Stomach (tissue), 9 donors: Measurements from ENCODE around the gene OSBPL2. TPM values are rescaled to one million over a fixed set of nuclear protein-coding genes. Genes with fewer than 3 reads are reported as not detected.

Source experiments
- DNase-seq, 2 donors: peaks; one replicate each; pipeline versions ENCODE4 v3.0.0 to v3.0.0-alpha.2; 2013 to 2019
- H3K27ac ChIP-seq, 5 donors: fragments of 200-600 bp in 4 of 5; sonication (generic) in 4 of 5; one replicate each; pipeline ENCODE4 v1.5.1; 2013 to 2019; ENCODE audit warnings: mild to moderate bottlenecking in 1 of 5, moderate library complexity in 1 of 5
- H3K27me3 ChIP-seq, 3 donors: fragments of 200-600 bp; sonication (generic); one replicate each; pipeline ENCODE4 v1.5.1; 2017 to 2019; ENCODE audit warnings: mixed run types in 1 of 3
- H3K36me3 ChIP-seq, 4 donors: fragments of 200-600 bp; sonication (generic); 1 replicate in 3 of 4; 2 replicates in 1 of 4; pipeline ENCODE4 v1.5.1; 2016 to 2019
- H3K4me1 ChIP-seq, 4 donors: fragments of 200-600 bp; sonication (generic); one replicate each; pipeline ENCODE4 v1.5.1; 2016 to 2019
- H3K4me3 ChIP-seq, 4 donors: fragments of 200-600 bp; sonication (generic) in 3 of 4; one replicate each; pipeline ENCODE4 v1.5.1; 2016 to 2019; ENCODE audit warnings: mild to moderate bottlenecking in 1 of 4
- H3K9me3 ChIP-seq, 4 donors: fragments of 200-600 bp; sonication (generic); one replicate each; pipeline ENCODE4 v1.5.1; 2016 to 2019
- EP300 ChIP-seq: sonication (generic); formaldehyde crosslinking; IDR thresholded peaks from one replicate; pipeline ENCODE4 v1.6.1; 2017; ENCODE audit warnings: antibody characterized with exemption
- POLR2A ChIP-seq, 4 donors: fragments of 450-650 bp; IDR thresholded peaks; one replicate each; pipeline ENCODE4 v1.6.1; 2016; ENCODE audit warnings: antibody characterized with exemption in 4 of 4, control low read depth in 2 of 4, mild to moderate bottlenecking in 1 of 4, moderate library complexity in 1 of 4
- POLR2AphosphoS5 ChIP-seq, 3 donors: sonication (generic); formaldehyde crosslinking; IDR thresholded peaks; one replicate each; pipeline ENCODE4 v1.6.1; 2016; ENCODE audit warnings: antibody characterized with exemption in 3 of 3
- WGBS, 5 donors: extraction: QIAGEN DNeasy Blood & Tissue Kit in 3 of 5; methylation state at CpG; one replicate each; pipeline versions ENCODE4 v1.1.5 to v1.1.7; 2013 to 2018; 5-methylcytosine and 5-hydroxymethylcytosine counted together
- intact Hi-C: fragments of 100-400 bp; cut with DNase I; formaldehyde crosslinking; loops from one replicate; pipeline ENCODE4 v1.15.1; 2023; ENCODE audit warnings: low total_unique reads
- polyA plus RNA-seq, 3 donors: library from polyadenylated mRNA; stranded (reverse); fragments of 200-250 nt; gene quantifications; one replicate each; pipeline ENCODE4 v1.2.3, GENCODE V29; 2013
- total RNA-seq, 5 donors: library from RNA; depleted of rRNA; stranded (reverse); fragments of >200 nt; gene quantifications; one replicate each; pipeline versions ENCODE4 v1.1.0 to v1.2.3, GENCODE V29; 2014 to 2016
- TF ChIP-seq, protein P1 (sequence below), 7 experiments: fragments of 450-650 bp in 4 of 7; fragments of 200-600 bp in 3 of 7; sonication (generic) in 3 of 7; IDR thresholded peaks; one replicate each; pipeline ENCODE4 v1.5.1; 2016 to 2019; ENCODE audit warnings: antibody characterized with exemption in 7 of 7, control low read depth in 2 of 7, mild to moderate bottlenecking in 1 of 7
- donor health status: healthy with polysubstance abuse.
- donor health status: Bipolar disorder and iron deficiency.
- donor health status: healthy.

Gene OSBPL2
- total and polyA plus RNA-seq, 8 donors = 15.1 to 83.4 (median 36.7) TPM

DNA sequence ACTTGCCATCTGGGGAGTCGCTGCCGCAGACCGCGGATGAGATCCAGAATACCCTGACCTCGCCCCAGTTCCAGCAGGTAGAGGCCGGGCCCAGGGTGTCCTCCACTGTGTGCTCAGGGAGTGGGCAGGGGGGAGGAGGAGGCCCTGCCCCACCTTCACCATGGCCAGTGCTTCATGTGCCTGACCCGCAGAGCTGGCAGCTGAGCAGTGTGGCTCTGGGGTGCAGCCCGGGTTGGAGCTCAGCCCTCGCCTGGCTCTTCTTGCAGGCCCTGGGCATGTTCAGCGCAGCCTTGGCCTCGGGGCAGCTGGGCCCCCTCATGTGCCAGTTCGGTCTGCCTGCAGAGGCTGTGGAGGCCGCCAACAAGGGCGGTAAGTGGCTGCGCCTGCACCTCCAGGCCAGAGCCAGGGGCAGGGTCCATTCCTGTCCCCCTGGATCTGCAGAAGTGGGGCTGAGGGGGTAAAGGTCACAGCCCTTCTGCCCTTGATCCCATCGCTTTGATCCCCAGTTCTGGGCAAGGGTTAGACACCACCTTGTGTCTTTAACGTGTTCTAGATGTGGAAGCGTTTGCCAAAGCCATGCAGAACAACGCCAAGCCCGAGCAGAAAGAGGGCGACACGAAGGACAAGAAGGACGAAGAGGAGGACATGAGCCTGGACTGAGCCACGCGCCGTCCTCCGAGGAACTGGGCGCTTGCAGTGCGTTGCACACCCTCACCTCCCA, 69.9 kb downstream of the OSBPL2 start:
- Histone ChIP-seq H3K27ac (no peak overlapping the region), H3K4me3 (no peak overlapping the region), H3K9me3 (no peaks in the 10 kb centered on the region), H3K27me3 (no peaks in the 10 kb centered on the region), H3K4me1 (peaks cover 26 to 52% (median 35%) of the 10 kb centered on the region in 4 donors), H3K36me3 (peaks cover 61 to 93% (median 91%) of the 10 kb centered on the region in 4 donors)
- WGBS, 5 donors = 82 to 86% (median 84%) methylated on average over 25 to 29 of the region's 29 CpGs
- no peak for DNase-seq
- TF ChIP-seq, protein P1, sequence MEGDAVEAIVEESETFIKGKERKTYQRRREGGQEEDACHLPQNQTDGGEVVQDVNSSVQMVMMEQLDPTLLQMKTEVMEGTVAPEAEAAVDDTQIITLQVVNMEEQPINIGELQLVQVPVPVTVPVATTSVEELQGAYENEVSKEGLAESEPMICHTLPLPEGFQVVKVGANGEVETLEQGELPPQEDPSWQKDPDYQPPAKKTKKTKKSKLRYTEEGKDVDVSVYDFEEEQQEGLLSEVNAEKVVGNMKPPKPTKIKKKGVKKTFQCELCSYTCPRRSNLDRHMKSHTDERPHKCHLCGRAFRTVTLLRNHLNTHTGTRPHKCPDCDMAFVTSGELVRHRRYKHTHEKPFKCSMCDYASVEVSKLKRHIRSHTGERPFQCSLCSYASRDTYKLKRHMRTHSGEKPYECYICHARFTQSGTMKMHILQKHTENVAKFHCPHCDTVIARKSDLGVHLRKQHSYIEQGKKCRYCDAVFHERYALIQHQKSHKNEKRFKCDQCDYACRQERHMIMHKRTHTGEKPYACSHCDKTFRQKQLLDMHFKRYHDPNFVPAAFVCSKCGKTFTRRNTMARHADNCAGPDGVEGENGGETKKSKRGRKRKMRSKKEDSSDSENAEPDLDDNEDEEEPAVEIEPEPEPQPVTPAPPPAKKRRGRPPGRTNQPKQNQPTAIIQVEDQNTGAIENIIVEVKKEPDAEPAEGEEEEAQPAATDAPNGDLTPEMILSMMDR (IDR thresholded peaks at IDR 0.05) = no peak
- TF ChIP-seq POLR2A (IDR thresholded peaks at IDR 0.05) (no peak), POLR2AphosphoS5 (IDR thresholded peaks at IDR 0.05) (no peak), EP300 (no peak)
- intact Hi-C loops = no loop called here

GRCh38 chr20:62309198-62309944, 71.0 kb downstream of the OSBPL2 start:
- intact Hi-C loops = no loop called here
- TF ChIP-seq POLR2A (IDR thresholded peaks at IDR 0.05) (no peak), EP300 (no peak), POLR2AphosphoS5 (IDR thresholded peaks at IDR 0.05) (no peak)
- TF ChIP-seq, protein P1 (IDR thresholded peaks at IDR 0.05) = no peak
- H3K9me3 ChIP-seq = no peaks in the 10 kb centered on the region

DNA sequence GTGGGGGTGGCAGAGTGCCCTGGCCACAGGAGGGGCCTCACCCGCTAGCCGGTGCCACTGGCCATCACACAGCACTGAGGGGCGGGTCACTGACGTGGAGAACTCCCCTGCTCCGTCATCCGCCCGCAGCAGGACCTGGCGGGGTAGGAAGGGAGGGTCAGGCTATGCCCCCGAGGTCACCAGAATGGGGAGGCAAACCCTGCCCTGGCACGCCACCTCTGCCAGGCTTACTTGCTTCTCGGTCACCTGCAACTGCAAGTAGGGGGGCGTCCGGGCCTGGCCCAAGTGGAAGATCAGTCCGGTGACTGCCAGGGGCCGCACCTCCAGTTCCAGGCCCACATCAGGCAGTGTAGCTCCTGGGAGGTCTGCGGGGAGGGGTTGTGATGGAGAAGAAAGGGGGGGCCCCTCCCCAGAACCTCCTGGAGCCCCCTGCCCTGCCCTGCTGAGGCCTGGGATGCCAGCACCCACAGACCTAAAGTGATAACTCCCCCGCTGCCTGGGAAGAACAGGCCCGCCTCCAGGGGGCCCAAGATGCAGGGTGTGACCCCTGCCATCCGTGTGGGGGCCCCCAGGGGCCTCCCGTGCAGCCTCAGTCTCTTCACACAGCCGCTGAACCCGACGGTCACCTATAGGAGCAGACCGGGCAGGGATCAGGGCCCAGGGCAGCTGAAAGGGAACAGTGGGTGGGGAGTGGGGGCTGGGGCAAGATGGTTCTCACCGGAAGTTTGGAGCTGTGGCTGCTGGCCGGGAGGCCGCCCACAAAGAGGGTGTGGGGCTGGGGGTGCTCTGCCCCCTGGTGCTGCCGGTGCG, 71.8 kb downstream of the OSBPL2 start:
- Histone ChIP-seq H3K4me1 (peaks cover 9 to 35% (median 17%) of the 10 kb centered on the region in 4 donors), H3K4me3 (no peak overlapping the region), H3K27me3 (no peaks in the 10 kb centered on the region), H3K36me3 (peaks cover 71 to 100% (median 97%) of the 10 kb centered on the region in 4 donors), H3K9me3 (no peaks in the 10 kb centered on the region), H3K27ac (peak overlapping the region in 1 of 5 donors; percentile 30)
- DNase-seq = no peak
- whole genome bisulfite sequencing, 5 donors = 75 to 88% (median 79%) methylated on average over 11 to 29 of the region's 29 CpGs
- no peak for TF ChIP-seq EP300
- TF ChIP-seq, protein P1 (IDR thresholded peaks at IDR 0.05) = no peak
- no peak for TF ChIP-seq POLR2AphosphoS5 (IDR thresholded peaks at IDR 0.05)
- TF ChIP-seq POLR2A (IDR thresholded peaks at IDR 0.05) = no peak
- intact Hi-C loops = no loop called here

More at GRCh38 chr20:62309198-62309944, 71.0 kb downstream of the OSBPL2 start:
- Histone ChIP-seq H3K4me1 (peaks cover 17 to 42% (median 25%) of the 10 kb centered on the region in 4 donors), H3K36me3 (peaks cover 63 to 99% (median 97%) of the 10 kb centered on the region in 4 donors), H3K27me3 (no peaks in the 10 kb centered on the region), H3K4me3 (no peak overlapping the region), H3K27ac (peak overlapping the region in 1 of 5 donors; percentile 30)
- no peak for DNase-seq
- WGBS, 5 donors = 70 to 93% (median 88%) methylated on average over 9 to 26 of the region's 26 CpGs

DNA sequence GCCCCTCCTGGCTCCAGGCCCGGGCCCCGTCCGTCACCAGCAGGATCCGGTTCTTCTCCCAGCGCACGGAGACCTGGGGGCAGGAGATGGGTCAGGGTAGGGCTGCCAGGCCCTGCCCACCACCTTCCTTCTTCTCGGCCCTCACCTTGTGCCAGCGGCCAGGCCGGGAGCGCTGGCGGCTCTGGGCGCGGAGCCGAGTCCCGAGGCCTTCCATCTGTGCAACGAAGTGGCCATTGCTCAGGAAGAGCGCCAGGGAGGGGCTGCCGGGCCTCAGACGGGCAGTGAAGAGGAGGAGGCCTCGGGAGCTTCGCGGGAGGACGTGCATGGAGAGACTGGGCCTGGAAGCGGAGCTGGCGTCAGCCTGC, 72.4 kb downstream of the OSBPL2 start:
- WGBS, 5 donors = 53 to 74% (median 71%) methylated on average over 13 to 25 of the region's 25 CpGs
- Histone ChIP-seq H3K4me3 (no peak overlapping the region), H3K4me1 (peaks cover 3 to 29% (median 11%) of the 10 kb centered on the region in 4 donors), H3K27me3 (no peaks in the 10 kb centered on the region), H3K36me3 (peaks cover 71 to 100% (median 97%) of the 10 kb centered on the region in 4 donors), H3K27ac (peak overlapping the region in 1 of 5 donors; percentile 30), H3K9me3 (no peaks in the 10 kb centered on the region)
- TF ChIP-seq, protein P1 (IDR thresholded peaks at IDR 0.05) = no peak
- TF ChIP-seq POLR2A (IDR thresholded peaks at IDR 0.05) = no peak
- TF ChIP-seq POLR2AphosphoS5 (IDR thresholded peaks at IDR 0.05) = no peak
- TF ChIP-seq EP300 = no peak
- intact Hi-C loops = no loop called here
- no peak for DNase-seq
